NCI-H187 (cell line): ENCODE data around the gene ADAMTS16.

Experiments
- DNase-seq, 2 experiments: peaks; one replicate each; lab custom pipeline; 2025; lab: John Stamatoyannopoulos, UW

ADAMTS16 gene

DNA sequence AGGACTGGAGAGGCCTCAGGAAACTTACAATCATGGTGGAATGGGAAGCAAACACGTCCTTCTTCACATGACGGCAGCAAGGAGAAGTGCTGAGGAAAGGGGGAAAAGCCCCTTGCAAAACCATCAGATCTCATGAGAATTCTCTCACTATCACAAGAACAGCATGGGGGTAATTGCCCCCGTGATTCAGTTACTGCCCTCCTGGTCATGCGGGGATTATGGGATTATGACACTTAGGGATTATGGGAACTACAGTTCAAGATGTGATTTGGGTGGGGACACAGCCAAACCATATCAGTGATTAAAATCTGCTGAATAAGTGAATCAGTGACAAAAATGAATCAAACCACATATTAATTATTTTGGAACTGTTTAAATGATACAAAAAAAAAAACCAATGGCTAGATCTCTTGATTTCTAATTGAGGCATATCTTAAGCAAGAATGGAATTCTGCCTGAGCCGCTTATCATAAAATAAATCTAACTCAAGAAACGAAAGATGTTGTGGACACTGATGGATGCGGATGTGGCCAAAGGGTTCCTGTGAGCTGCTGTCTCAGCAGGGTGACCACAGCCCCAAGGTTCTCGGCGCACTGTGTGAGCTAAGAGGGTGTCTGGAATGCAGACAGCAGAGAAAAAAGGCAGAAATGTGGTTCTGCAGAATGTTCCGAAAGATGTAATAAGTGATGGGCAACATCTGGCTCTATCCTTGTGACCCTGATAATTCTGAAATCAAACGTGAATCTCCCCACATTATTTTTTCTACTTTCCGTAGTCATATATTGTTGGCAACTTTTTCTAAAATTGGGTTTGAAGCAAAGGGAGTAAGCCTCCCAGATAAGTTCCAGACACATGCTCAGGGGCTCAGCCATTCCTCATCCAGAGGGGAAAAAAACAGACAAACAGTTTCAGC lies 175.2 kb downstream of the ADAMTS16 start:
- DNase-seq: no peak

DNA sequence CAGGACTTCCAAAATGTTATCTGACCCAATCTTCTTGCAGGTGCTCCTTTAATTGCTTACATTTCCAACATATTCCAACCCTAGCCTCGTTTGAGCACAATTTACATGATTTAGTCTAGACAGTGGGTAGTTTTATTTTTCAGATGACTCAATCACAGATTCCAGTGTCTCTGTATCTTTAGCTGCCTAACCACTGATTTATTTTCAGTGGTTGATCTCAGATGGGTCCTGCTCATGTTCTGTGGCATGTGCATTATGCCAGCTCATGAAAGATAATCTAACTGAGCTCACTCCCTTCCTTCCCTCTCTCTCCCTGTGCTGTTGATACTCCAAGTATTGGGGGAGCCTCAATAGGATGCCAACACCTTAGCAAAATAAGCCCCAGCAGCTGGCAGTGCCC lies 176.2 kb downstream of the ADAMTS16 start:
- DNase-seq: no peak

DNA sequence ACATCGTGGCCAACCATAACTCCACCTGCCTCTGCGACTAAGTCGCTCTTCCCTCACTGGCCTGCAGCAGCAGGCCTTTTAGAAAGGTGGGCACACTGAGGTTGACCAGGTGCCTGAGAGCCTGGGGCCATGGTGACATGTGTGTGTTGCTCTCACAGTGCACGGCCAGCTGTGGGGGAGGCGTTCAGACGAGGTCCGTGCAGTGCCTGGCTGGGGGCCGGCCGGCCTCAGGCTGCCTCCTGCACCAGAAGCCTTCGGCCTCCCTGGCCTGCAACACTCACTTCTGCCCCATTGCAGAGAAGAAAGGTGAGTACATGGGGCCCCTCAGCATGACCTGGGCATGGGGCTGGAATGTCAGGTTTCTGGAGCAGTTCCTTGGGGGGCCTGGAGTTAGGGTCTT lies 177.8 kb downstream of the ADAMTS16 start:
- no peak for DNase-seq

DNA sequence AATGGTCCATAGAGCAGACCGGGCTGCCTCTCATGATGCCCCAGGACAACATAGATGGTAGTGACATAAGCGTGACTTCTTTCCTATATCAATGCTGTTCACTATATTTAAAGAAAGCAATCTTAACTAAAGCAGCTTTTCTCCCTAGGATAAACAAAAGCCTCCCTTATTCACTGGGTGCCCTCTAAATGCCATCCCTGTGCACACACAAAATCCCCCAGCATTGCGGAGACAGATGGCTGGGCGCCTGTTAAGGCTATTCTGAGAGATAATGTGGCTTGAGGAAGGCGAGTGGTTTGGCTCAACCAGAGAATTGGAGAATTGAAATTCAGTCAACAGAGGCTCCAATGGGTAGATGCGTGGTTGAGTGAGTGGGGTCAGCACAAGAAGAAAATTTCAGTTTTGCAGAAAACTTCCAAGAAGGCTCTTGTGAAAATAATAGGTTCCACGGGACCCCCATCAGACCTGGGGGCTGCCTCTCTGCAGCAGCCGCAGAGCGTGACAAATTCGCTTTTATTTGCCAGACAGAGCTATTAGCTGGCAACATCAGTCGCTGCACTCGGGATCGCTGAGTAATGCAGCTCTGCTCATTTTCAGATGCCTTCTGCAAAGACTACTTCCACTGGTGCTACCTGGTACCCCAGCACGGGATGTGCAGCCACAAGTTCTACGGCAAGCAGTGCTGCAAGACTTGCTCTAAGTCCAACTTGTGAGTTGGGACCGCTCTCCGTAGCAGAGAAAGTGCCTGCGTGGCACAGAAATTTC lies 178.5 kb downstream of the ADAMTS16 start:
- no peak for DNase-seq

DNA sequence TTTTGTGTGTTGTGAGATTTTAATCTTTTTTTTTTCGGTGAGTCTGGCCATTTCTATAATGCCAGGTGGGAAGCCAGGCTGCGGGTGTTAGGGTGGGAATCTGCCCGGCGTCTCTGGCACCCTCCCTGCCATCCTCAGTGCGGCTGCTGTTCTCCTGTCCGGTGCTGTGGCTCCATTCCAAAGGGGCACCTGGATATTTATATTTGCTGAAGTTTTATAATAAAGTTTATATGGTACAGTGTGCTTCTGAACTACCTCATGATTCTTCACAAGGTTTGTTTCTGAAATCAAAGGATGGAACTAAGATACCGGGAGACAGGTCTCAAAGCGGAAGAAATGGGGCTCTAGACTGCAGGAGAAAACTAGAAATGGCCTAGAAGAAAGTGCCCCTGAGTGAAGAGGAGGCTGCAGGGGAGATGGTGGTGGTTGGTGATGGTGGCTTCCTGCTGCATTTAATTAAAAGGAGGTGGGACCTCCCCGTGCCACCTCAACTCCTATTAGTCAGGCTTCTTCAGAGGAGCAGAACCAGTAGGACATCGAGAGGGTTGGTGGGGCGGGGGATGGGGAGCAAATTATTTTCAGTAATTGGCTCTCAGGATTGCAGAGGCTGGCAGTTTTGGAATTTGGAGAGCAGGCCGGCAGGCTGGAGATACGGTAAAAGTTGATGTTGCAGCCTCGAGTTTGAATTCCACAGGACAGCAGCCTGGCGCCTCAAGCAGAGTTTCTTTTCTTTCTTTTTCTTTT lies 180.1 kb downstream of the ADAMTS16 start:
- no peak for DNase-seq

DNA sequence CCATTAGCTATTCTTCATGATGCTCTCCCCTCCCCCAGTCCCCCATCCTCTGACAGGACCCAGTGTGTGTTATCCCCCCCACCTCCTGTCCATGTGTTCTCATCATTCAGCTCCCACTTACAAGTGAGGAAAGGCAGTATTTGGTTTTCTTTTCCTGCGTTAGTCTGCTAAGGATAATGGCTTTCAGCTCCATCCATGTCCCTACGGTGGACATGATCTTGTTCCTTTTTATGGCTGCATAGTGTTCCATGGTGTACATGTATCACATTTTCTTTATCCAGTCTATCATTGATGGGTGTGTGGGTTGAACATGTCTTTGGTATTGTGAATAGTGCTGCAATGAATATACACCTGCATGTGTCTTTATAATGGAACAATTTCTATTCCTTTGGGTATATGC lies 181.0 kb downstream of the ADAMTS16 start:
- DNase-seq: no peak

DNA sequence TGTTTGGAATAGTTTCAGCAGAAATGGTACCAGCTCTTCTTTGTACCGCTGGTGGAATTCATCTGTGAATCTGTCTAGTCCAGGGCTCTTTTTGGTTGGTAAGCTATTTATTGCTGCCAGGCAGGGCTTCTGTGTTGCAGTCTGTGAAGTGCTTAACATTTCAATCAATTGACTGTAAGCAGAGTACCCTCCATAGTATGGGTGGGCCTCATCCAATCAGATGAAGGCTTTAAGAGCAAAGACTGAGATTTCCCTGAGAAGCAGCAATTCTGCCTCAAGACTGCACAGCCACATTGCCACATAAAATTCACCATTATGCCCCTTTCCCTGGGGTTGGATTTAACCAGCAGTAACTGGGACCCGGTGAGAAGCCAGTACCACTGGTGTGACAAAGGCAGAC lies 183.4 kb downstream of the ADAMTS16 start:
- DNase-seq: no peak

DNA sequence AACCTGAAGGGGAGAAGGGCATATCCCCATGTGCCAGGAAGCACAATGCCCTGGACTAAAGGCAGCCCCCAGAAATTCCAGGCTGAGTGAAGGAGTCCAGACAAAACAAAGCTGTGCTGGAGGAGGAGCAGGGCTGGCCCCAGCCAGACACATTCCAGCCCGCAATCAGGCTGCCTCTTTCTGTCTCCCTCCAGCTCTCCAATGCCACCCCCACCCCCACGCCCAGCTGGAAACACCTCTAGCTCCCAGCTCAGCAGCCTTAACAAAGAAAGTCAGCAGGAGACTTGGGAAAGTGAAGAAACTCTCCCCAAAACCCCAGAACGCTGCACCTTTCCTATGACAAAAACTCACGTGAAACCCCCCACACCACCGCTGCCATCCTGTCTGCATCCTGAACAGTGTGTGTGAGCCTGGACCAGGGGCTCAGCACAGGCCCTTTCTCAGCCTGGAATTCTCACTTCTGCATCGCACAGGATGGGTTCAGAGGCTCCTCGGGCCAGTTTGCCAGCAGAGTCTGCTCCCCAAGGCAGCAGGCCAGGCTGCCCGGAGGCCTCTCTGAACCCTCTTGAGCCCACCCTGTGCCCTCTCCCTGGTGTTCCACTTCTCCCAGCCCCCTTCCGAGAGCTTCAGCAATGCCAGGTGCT lies 186.1 kb downstream of the ADAMTS16 start:
- no peak for DNase-seq

DNA sequence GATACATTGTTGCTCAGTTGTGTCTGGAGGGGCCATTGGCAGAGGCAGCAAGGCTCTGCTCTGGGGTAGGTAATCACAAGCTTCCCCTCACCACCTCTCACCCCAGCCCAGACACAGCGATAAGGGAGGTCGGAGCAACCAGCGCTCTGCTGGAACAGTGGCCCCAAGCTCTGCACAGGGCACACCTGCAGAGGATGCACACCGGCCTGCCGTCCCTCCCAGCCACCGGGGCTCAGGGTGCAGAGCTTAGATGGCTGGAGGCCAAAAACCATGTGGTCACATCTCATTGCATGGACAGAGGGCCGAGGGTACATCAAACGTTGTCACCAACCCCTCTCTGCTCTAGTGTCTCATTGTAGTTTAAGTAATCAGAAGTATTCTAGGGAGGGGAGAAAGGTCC lies 187.0 kb downstream of the ADAMTS16 start:
- no peak for DNase-seq

DNA sequence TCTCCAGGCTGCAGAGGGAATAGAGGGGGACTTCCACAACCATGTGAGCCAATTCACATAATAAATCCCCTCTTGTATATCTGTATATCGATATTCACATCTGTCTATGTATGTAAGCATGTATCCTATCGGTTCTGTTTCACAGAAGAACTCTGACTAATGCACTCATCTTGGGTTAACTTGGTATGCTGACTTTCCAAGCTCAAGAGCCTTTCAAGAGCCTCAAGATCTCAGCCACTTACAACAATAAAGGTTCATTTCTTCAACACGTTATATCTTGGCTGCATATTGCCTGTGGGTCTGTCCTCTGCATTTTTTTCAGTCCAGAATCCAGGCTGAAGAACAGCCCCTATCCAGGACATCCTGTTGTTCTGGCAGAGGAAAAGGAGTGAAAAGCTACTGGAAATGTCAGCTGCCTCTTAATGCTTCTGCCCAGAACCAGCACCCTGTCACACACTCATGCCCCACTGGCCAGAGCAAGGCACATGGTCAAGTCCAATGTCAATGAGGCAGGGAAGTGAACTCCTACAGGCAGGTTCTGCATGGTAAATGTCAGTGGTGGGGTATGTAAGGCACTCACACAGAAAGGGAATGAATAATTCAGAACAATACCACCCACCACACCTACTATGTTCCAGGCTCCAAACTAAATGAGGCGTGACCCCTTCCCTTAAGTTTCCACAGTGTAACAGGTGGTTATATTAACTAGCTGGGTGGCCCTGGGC lies 190.8 kb downstream of the ADAMTS16 start:
- no peak for DNase-seq

DNA sequence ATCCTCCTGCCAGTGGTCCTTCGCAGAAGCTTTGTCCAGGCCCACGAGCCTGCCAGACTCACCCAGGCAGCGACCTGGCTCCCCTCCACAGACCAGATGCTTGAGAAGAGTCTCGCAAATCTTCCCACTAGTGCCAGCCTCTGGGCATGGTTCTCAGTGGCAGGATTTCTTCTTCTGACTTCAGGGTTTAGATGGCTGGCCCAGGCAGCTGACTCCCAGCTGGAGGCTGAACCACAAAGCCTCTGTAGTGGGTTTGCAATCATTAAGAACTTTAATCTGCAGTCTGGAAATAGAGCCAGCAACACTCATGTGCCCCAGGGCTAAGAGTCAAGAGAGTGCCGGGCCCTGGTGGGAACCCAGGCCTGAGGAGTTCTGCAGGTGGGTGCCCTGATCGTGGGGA lies 191.7 kb downstream of the ADAMTS16 start:
- DNase-seq: no peak

DNA sequence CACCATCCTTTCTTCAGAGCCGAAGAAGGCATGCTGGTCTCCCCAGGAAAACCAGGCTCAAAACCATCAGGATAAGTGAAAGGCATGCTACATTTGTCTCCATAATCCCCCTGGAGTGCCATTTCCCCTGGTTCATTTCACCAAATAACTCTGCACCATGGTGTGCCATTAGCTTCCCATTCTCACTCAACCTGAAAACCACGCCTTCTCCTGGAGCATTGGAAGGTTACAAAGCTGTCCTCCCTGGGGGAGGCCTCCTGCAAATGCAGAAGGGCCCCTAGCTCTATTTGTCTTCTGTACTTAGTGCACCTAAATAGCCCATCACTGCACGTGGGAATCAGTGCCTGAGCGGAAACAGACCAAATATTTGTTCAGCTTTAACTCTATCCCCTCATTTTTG lies 192.2 kb downstream of the ADAMTS16 start:
- DNase-seq: peak; percentile 62 to 85

DNA sequence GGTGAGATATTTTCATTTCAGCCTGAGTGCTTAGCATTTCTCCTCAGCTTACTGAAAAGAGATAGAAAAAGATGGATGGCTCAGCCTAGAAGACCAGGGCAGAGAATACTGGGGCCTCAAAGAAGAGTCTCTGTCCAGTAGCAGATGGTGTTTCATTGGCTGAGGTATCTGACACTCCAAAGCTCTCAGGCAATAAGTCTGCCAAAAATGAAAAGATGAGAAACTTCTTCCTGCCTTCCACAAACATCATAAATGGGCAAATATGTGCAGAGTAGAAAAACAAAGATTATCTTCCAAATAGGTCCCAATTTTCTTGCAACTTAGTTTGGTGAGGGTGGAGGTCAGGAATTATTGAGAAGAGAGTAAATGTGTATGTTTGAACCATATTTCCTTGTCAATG lies 195.0 kb downstream of the ADAMTS16 start:
- no peak for DNase-seq

DNA sequence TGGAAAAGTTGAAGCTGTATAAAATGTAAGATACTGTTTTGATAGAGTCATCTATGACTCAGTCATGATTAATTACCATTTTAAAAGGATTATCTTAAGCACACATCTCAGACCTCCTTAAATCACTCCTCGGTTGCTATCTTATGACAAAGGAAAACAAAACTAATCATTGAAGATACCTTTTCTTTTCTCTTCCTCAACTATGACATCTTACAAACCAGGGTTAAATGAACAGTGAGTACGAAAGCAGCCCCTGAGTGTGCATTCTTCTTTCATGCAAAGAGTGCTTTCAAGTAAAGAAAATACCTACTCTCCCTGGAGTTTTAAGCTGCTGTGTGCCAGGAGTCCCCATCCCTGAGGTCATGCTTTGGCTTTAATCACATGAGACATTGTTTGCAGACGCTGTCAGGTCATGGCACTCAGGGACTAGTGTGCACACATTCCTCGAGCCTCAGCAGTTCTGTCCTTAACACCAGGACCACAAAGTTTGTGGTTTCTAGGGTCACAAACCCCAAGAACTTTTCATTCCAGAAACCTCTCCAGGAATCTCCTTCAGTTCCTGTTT lies 195.7 kb downstream of the ADAMTS16 start:
- no peak for DNase-seq

DNA sequence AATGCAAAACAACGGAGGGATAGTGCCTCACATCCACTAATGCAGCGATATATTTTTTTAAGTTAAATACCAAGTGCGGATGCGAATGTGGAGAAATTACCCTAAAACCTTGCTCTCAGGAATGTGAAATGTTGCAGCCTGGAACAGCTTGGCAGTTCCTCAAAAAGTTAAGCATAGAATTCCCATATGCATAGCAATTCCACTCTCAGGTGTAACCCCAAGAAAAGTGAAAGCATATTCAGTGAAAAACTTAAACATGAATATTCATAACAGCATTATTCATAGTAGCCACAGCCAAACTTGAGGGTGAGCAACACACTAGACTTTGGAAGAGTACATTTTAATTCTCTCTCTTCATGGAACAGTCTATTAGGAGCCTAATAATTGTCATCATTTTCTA lies 199.1 kb downstream of the ADAMTS16 start:
- DNase-seq: no peak

DNA sequence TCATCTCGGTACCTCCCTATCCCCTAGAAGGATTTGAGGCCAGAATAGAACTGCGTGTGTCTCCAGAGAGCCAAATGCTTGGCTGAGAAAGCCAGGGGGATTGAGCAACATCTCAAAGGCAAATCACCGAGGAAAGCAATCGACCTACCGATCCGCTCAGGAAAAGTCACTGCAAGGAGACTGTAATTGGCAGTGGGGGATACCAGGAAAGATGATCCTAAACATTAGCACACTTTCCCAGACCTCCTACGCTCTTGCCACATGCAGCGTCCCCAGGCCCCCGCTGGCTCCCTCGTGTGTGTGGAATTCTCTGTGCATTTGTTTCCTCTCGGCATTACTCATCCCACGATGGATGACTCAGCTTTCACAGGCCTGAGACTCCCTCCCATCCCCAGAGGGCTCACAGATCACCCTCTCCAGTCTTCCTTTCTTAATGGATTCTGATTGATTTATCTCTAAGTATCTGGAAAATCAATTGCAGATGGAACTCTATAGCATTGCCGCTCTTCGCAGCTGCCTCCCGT lies 200.1 kb downstream of the ADAMTS16 start:
- DNase-seq: no peak

DNA sequence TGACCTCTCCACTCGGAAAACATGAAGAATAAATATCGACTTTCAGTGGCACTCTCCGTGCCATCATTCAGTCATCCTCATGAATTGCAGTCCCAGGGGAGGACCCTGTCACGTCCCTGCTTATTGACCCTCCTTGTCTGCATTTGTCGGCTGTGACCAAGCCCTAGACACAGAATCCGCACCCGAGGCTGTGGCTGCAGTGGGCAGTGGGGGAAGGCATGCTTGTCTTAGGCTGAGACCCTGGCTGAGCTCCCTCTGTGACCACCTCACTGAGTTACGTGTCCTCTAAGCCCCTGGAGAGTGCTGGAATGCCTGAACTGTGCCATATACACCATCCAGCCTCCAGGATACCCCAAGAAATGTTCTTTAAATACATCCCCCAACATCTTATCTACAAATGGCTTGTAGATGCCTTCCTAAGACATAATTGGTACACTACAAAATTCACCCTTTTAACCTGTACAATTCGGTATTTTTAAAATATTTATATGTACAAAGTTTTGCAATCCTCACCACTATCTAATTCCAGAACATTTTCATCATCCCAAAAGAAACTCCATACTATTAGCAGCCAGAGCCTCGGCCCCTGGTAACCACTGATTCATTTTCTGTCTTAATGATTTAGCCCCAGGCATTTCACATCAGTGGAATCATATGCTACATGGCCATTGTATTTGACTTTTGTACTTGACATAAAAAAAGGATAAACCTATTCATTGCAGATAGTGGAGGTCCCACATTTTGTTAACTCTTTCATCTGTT lies 201.6 kb downstream of the ADAMTS16 start:
- DNase-seq: no peak

DNA sequence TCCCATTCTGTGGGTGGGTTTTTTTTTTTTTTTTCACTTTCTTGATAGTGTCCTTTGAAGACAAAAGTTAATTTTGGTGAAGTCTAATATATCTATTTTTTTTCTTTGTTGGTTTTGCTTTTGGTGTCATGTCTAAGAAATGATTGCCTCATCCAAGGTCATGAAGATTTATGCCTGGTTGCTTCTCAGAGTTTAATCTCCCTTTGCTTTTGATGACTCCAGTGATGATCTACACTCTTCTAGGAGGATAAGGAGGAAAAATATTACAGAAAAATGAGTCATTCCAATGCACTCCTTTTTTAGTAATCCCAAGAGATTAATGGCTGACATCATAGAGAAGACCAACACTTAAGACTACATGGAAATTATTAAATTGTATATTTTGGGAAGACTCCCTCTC lies 202.7 kb downstream of the ADAMTS16 start:
- no peak for DNase-seq

DNA sequence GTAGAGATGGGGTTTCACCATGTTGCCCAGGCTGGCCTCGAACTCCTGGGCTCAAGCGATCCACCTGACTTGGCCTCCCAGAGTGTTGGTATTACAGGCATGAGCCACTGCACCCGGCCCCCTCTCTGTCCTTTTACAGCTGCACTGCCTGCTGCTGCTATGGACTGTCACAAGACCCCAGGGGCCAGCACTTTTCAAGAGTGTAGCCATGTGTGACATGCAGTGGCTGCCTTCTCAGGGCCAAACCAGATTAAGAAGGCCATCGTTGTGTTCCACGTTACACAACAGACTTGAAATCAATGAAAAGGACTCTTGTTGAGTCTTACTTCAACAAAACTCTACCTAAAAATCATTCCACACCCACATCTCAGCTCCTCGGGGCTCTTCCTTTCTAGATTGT lies 203.4 kb downstream of the ADAMTS16 start:
- no peak for DNase-seq

DNA sequence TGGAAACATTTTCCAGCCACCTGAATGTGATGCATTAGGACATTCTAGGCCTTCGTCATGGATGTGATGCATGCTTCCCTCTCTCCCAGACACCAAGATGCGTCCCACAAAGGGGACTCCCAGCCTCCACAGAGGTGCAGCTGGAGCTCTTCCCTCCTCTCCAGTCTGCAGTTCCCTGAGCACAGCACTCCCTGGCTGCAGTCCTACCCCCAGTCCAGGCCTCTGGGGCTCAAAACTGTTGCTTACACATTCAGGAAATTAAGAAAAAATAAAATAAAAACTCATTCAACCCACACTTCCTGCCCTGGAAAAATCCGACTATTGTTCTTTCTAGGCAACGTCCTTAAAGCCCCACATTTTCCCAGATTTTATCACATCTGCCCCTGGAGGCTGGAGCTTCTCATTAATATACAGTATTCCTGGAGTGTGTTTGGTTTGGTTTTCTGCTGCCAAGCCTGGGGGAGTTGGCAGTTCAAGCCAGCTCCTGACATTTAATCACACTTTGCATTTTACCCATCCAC lies 204.0 kb downstream of the ADAMTS16 start:
- no peak for DNase-seq
